Measurements from ENCODE around the gene MIEF2.

MIEF2 gene

DNA sequence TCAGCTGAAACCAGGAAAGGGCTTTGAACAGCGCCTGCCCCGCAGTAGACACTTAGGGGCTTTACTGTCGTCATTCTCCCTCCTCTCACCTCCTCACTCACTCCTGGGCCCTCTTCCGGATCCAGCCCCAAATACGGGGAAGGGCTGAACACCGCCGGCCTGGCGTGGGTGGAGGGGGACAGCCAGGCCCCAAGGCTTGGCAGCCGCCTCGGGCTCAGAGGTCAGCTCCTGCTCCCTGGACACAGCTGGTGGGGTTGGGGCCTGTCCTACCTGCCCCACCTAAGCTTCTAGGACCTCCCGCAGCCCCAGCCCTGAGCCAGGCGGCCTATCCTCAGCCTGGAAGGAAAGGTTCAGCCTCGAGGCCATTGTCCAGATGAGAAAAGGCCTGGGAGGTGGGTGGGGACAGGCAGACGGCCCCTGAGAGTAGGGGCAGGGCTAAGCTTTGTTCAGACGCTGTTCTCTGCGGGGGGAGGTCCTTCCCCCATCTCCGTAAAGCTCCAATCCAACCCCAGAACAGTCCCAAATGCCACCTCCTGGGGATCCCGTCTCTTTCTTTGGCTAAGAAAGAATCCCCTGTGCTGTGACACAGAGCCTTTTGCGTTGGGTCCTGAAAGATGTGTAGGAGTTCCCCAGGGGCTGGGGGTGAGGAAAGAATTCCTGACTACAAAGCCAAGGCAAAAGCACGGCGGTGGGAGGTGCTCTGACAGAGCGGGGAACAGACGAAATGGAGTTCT is 35.9 kb upstream of the MIEF2 start:
- TF ChIP-seq, protein P1, sequence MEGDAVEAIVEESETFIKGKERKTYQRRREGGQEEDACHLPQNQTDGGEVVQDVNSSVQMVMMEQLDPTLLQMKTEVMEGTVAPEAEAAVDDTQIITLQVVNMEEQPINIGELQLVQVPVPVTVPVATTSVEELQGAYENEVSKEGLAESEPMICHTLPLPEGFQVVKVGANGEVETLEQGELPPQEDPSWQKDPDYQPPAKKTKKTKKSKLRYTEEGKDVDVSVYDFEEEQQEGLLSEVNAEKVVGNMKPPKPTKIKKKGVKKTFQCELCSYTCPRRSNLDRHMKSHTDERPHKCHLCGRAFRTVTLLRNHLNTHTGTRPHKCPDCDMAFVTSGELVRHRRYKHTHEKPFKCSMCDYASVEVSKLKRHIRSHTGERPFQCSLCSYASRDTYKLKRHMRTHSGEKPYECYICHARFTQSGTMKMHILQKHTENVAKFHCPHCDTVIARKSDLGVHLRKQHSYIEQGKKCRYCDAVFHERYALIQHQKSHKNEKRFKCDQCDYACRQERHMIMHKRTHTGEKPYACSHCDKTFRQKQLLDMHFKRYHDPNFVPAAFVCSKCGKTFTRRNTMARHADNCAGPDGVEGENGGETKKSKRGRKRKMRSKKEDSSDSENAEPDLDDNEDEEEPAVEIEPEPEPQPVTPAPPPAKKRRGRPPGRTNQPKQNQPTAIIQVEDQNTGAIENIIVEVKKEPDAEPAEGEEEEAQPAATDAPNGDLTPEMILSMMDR (IDR thresholded peaks at IDR 0.05; ENCODE audit: low read depth, low read length, missing control alignments) = no peak
- peak overlapping the region; percentile 31 for H3K4me3 ChIP-seq (ENCODE audit: low read depth, low read length)
- in situ Hi-C loops (cut with HindIII; ENCODE audit: low sequenced_read_pairs) = loop anchor here (5.0 kb wide), 1 partner anchor 37 kb away; no protein-coding TSS in a partner anchor
- DNase-seq (ENCODE audit: low read depth) = no peak

- in situ Hi-C loops (cut with HindIII; ENCODE audit: low sequenced_read_pairs) = no loop called here
- TF ChIP-seq, protein P1 (IDR thresholded peaks at IDR 0.05; ENCODE audit: low read depth, low read length, missing control alignments) = no peak
- DNase-seq (ENCODE audit: low read depth) = peak; percentile 83
- peak within 1 kb of the TSS; percentile 77 for H3K4me3 ChIP-seq (ENCODE audit: low read depth, low read length)
Measured at GRCh38 chr17:18225121-18225641, 35.3 kb upstream of the MIEF2 start, which contains the start of gene LLGL1. Gene LLGL1 (plus strand): TSS chr17:18225635. CDS start chr17:18225683, 48 bp downstream.

GRCh38 chr17:18225642-18226283 is 34.7 kb upstream of the MIEF2 start:
- no peak for DNase-seq (ENCODE audit: low read depth)
- peak overlapping the region; percentile 77 for H3K4me3 ChIP-seq (ENCODE audit: low read depth, low read length)
- in situ Hi-C loops (cut with HindIII; ENCODE audit: low sequenced_read_pairs) = no loop called here
- TF ChIP-seq, protein P1 (IDR thresholded peaks at IDR 0.05; ENCODE audit: low read depth, low read length, missing control alignments) = no peak

- no peak for DNase-seq (ENCODE audit: low read depth)
- TF ChIP-seq, protein P1 (IDR thresholded peaks at IDR 0.05; ENCODE audit: low read depth, low read length, missing control alignments) = no peak
- in situ Hi-C loops (cut with HindIII; ENCODE audit: low sequenced_read_pairs) = no loop called here
- H3K4me3 ChIP-seq (ENCODE audit: low read depth, low read length) = peak overlapping the region; percentile 77
Measured at GRCh38 chr17:18226284-18226945, 34.0 kb upstream of the MIEF2 start.

DNA sequence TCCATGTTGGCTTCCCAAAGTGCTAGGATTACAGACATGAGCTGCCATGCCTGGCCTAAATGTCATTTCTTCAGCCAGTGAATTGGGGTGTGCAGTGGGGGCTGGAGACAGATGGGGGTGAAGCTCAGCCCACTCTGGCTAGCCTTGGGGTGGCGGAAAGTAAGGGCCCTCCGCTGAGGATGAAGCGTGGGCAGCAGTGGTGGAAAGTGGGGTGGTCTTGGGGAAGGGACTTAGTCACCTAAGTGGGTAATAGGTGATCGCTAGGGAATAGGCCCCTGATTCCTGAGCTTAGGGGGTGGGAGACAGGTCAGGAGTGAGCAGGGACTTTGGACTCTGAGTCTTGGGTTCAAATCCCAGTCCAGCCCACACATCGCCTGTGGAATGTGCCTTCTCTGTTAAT is 32.8 kb upstream of the MIEF2 start:
- TF ChIP-seq, protein P1 (IDR thresholded peaks at IDR 0.05; ENCODE audit: low read depth, low read length, missing control alignments) = no peak
- in situ Hi-C loops (cut with HindIII; ENCODE audit: low sequenced_read_pairs) = no loop called here
- no peak overlapping the region for H3K4me3 ChIP-seq (ENCODE audit: low read depth, low read length)
- no peak for DNase-seq (ENCODE audit: low read depth)

DNA sequence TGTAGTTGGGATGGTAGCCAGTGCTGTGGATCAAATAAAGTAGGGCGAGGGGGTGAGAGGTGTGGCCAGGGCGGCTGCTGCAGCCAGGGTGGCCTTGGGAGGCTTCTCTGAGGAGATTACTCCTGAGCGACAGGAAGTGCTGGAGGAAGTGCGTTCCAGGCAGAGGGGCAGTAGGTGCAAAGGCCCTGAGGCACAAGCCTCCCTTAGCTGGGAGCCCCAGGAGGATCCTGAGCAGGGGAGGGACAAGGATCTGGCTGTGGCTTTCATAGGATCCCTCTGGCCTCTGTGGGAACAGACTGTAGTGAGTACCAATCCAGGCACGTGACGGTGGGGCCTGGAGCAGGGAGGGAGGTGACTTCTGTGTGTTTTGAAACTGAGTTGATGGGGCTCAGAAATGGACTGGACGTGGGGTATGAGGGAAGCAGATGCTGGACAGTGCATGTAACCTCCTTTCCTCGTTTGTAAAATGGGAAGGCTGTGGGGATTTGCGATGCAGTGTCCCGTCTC is 32.2 kb upstream of the MIEF2 start:
- TF ChIP-seq, protein P1 (IDR thresholded peaks at IDR 0.05; ENCODE audit: low read depth, low read length, missing control alignments) = no peak
- in situ Hi-C loops (cut with HindIII; ENCODE audit: low sequenced_read_pairs) = no loop called here
- no peak overlapping the region for H3K4me3 ChIP-seq (ENCODE audit: low read depth, low read length)
- no peak for DNase-seq (ENCODE audit: low read depth)
